A673 (cell line): ENCODE results near the gene SERTAD1.

Experiments
- EZH2 ChIP-seq: fragments of 200-600 bp; sonication (generic); IDR thresholded peaks from 2 replicates; pipeline ENCODE4 v1.6.1; 2017; ENCODE audit warnings: borderline replicate concordance, low read depth, mild to moderate bottlenecking, mixed read lengths, antibody characterized with exemption, low read length; ENCODE audit not compliant: poor library complexity, severe bottlenecking
- TF ChIP-seq, protein P1 (sequence below): fragments of 300-800, 200-600 bp; sonication (generic); conservative IDR thresholded peaks from 2 replicates; pipeline ENCODE4 v1.5.1; 2017; ENCODE audit warnings: low read depth, mild to moderate bottlenecking, antibody characterized with exemption, low read length, moderate library complexity, mixed read lengths

DNA sequence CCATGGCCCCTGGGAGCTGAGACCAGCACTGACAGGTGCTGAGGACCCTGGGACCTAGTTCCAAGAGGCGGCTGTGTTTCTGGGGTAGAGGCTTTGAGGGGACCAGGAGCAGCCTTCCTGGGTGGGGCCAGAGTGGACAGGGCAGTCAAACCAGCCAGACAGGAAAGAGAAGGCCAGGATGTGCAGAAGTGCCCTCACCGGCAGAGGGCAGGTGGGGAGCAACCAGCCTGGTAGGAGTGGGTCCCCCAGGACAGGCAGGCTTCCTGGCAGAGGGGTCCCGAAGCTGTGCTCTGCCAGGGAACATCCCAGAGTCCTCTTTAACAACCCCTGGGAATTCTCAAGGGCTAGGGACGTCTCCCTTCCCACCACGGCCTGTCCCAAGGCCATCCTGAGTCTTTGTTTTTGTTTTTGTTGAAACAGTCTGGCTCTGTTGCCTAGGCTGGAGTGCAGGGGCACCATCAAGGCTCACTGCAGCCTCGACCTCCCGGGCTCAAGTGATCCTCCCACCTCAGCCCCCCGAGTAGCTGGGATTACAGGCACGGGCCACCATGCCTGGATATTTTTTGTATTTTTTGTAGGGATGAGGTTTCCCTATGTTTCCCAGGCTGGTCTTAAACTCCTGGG is 32.8 kb downstream of the SERTAD1 start:
- TF ChIP-seq, protein P1, sequence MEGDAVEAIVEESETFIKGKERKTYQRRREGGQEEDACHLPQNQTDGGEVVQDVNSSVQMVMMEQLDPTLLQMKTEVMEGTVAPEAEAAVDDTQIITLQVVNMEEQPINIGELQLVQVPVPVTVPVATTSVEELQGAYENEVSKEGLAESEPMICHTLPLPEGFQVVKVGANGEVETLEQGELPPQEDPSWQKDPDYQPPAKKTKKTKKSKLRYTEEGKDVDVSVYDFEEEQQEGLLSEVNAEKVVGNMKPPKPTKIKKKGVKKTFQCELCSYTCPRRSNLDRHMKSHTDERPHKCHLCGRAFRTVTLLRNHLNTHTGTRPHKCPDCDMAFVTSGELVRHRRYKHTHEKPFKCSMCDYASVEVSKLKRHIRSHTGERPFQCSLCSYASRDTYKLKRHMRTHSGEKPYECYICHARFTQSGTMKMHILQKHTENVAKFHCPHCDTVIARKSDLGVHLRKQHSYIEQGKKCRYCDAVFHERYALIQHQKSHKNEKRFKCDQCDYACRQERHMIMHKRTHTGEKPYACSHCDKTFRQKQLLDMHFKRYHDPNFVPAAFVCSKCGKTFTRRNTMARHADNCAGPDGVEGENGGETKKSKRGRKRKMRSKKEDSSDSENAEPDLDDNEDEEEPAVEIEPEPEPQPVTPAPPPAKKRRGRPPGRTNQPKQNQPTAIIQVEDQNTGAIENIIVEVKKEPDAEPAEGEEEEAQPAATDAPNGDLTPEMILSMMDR = no peak
- no peak for TF ChIP-seq EZH2
